ENCODE results near the gene DNAH17.

GRCh38 chr17:78546476-78546875 lies 30.7 kb downstream of the DNAH17 start:
- TF ChIP-seq CTCF (IDR thresholded peaks at IDR 0.05) (no peak), POLR2A (IDR thresholded peaks at IDR 0.05) (no peak), EP300 (IDR thresholded peaks at IDR 0.05) (no peak)
